ENCODE results near the gene CASQ2. TPM values are rescaled to one million over a fixed set of nuclear protein-coding genes. Genes with fewer than 3 reads are reported as not detected.
A peak's percentile ranks its signal among the peaks of the same experiment; 100 is the strongest.

CASQ2 gene
- polyA plus RNA-seq, 3 donors, result not detected

DNA sequence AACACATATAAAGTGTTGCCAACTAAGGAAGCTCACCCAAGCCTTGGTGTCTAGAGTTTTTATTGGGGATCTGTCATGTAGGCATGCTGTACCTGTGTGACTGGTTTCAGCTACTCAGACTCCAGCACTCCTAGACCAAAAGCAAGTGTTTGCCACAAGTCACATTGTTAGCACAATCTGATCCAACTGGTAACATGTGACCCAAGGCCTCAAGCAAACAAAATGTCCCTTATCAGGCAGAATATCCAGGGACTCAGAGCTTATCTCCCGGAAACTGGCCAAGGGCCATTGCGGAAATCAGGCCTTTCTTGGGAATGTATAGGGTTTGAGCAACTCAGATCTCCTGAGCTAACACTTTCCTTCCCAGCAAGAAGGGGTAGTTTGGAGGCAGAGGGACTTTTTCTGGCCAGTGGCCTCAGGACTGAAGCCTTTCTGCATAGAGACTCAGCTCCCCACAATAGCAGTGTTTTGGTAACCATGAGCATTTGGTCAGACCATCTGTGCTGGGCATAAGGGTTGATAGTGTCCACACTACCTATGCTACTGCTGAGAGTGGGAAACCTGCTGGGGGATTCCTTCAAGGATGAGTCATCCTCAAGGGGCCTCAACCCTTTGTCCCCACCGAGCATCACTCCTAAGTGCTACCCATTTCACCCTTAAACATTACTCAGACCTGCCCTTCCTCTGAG is 42.8 kb upstream of the CASQ2 start:
- H3K27me3 Mint-ChIP-seq (ENCODE audit: low read depth in 3 of 3), result peaks cover 0 to 3% (median under 1%) of the 10 kb centered on the region in 3 donors

DNA sequence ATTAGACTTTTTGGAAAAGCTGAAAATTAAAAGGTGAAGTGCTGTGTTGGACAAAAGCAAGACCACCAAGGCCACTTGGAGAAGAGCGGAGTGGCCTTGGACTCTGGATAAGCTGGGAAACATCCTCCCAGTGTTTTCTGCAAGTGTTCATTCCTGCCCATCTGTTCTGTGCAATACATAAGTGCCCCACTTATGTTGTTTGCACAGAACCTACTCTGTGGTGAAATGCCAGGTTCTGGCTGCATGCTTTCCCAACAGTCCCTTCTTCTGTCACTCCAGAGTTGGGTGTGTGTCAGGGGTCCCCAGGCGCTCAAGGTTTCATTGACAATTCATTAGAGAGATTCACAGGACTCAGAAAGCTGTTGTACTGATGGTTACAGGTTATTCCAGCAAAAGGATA is 42.1 kb upstream of the CASQ2 start:
- WGBS (ENCODE audit: insufficient coverage), result 86% methylated on average over 1 of the region's 2 CpGs
- no peak for DNase-seq
- no peaks in the 10 kb centered on the region for H3K9me3 Mint-ChIP-seq
- TF ChIP-seq, protein P1, sequence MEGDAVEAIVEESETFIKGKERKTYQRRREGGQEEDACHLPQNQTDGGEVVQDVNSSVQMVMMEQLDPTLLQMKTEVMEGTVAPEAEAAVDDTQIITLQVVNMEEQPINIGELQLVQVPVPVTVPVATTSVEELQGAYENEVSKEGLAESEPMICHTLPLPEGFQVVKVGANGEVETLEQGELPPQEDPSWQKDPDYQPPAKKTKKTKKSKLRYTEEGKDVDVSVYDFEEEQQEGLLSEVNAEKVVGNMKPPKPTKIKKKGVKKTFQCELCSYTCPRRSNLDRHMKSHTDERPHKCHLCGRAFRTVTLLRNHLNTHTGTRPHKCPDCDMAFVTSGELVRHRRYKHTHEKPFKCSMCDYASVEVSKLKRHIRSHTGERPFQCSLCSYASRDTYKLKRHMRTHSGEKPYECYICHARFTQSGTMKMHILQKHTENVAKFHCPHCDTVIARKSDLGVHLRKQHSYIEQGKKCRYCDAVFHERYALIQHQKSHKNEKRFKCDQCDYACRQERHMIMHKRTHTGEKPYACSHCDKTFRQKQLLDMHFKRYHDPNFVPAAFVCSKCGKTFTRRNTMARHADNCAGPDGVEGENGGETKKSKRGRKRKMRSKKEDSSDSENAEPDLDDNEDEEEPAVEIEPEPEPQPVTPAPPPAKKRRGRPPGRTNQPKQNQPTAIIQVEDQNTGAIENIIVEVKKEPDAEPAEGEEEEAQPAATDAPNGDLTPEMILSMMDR (IDR thresholded peaks at IDR 0.05), result no peak
- H3K27me3 ChIP-seq (ENCODE audit: control insufficient read depth in 2 of 2, insufficient read depth in 2 of 2, low read length in 2 of 2), result no peaks in the 10 kb centered on the region
- H3K36me3 Mint-ChIP-seq, result no peaks in the 10 kb centered on the region
- peaks cover 29% of the 10 kb centered on the region for H3K4me1 Mint-ChIP-seq
- no peak overlapping the region for H3K27ac Mint-ChIP-seq
- H3K4me2 ChIP-seq (replicated peaks; ENCODE audit: extremely low read depth, low read length, poor library complexity, severe bottlenecking), result no peak overlapping the region
- intact Hi-C loops (cut with micrococcal nuclease), result loop anchor here in 1 of 2 donors (5.0 kb wide), 1 partner anchor 67 kb away; no protein-coding TSS in a partner anchor
- no peaks in the 10 kb centered on the region for H3K9me3 ChIP-seq (replicated peaks in 1 of 2; ENCODE audit: control insufficient read depth in 1 of 2, insufficient read depth in 1 of 2, low read length in 2 of 2)
- H3K36me3 ChIP-seq (replicated peaks in 1 of 2; ENCODE audit: control insufficient read depth in 1 of 2, insufficient read depth in 2 of 2, low read length in 2 of 2), result no peaks in the 10 kb centered on the region
- no peaks in the 10 kb centered on the region for H4K20me1 ChIP-seq (ENCODE audit: insufficient read depth, low read length)
- H3K4me1 ChIP-seq (ENCODE audit: control insufficient read depth in 1 of 2, insufficient read depth in 2 of 2, low read length in 2 of 2), result peaks cover 25 to 29% of the 10 kb centered on the region in 2 donors
- H3K27ac ChIP-seq (ENCODE audit: low read depth in 1 of 2, low read length in 2 of 2), result no peak overlapping the region
- peaks cover 0 to 4% (median 3%) of the 10 kb centered on the region in 3 donors for H3K27me3 Mint-ChIP-seq (ENCODE audit: low read depth in 3 of 3)
- H2AFZ ChIP-seq (ENCODE audit: insufficient read depth, low read depth, low read length, poor library complexity, severe bottlenecking), result no peak overlapping the region
- H3K4me3 Mint-ChIP-seq, result no peak overlapping the region
- H3K4me3 ChIP-seq (replicated peaks in 1 of 3; ENCODE audit: low read depth in 2 of 3, low read length in 3 of 3), result no peak overlapping the region
- H3K79me2 ChIP-seq (ENCODE audit: insufficient read depth, low read length), result no peaks in the 10 kb centered on the region
- H3K9ac ChIP-seq (ENCODE audit: insufficient read depth, low read length, poor library complexity, severe bottlenecking), result no peak overlapping the region

More for the DNA sequence above, 42.8 kb upstream of the CASQ2 start:
- H3K27me3 ChIP-seq (ENCODE audit: control insufficient read depth in 2 of 2, insufficient read depth in 2 of 2, low read length in 2 of 2), result no peaks in the 10 kb centered on the region
- peak in 1 of 3 donors; percentile 8 for DNase-seq
- H3K4me2 ChIP-seq (replicated peaks; ENCODE audit: extremely low read depth, low read length, poor library complexity, severe bottlenecking), result no peak overlapping the region
- no peaks in the 10 kb centered on the region for H3K79me2 ChIP-seq (ENCODE audit: insufficient read depth, low read length)
- H3K9me3 ChIP-seq (replicated peaks in 1 of 2; ENCODE audit: control insufficient read depth in 1 of 2, insufficient read depth in 1 of 2, low read length in 2 of 2), result no peaks in the 10 kb centered on the region
- TF ChIP-seq, protein P1 (IDR thresholded peaks at IDR 0.05), result no peak
- H3K36me3 ChIP-seq (replicated peaks in 1 of 2; ENCODE audit: control insufficient read depth in 1 of 2, insufficient read depth in 2 of 2, low read length in 2 of 2), result no peaks in the 10 kb centered on the region
- 100% methylated on average over 1 of the region's 3 CpGs for WGBS (ENCODE audit: insufficient coverage)
- H4K20me1 ChIP-seq (ENCODE audit: insufficient read depth, low read length), result no peaks in the 10 kb centered on the region
- peaks cover 25 to 29% of the 10 kb centered on the region in 2 donors for H3K4me1 ChIP-seq (ENCODE audit: control insufficient read depth in 1 of 2, insufficient read depth in 2 of 2, low read length in 2 of 2)
- no peak overlapping the region for H3K9ac ChIP-seq (ENCODE audit: insufficient read depth, low read length, poor library complexity, severe bottlenecking)
- no peak overlapping the region for H3K27ac ChIP-seq (ENCODE audit: low read depth in 1 of 2, low read length in 2 of 2)
- Mint-ChIP-seq H3K36me3 (no peaks in the 10 kb centered on the region), H3K27ac (no peak overlapping the region), H3K4me3 (no peak overlapping the region), H3K9me3 (no peaks in the 10 kb centered on the region), H3K4me1 (peaks cover 29% of the 10 kb centered on the region)
- no peak overlapping the region for H3K4me3 ChIP-seq (replicated peaks in 1 of 3; ENCODE audit: low read depth in 2 of 3, low read length in 3 of 3)
- intact Hi-C loops (cut with micrococcal nuclease), result loop anchor here in 1 of 2 donors (5.0 kb wide), 1 partner anchor 66 kb away; no protein-coding TSS in a partner anchor
- no peak overlapping the region for H2AFZ ChIP-seq (ENCODE audit: insufficient read depth, low read depth, low read length, poor library complexity, severe bottlenecking)
